ENCODE measurements around the gene TMEM229A.

GRCh38 chr7:124022551-124022950, 10.3 kb downstream of the TMEM229A start:
- TF ChIP-seq EZH2 (IDR thresholded peaks at IDR 0.05; ENCODE audit: low read depth) (no peak), CTCF (conservative IDR thresholded peaks at IDR 0.05) (no peak)
